ENCODE data around the gene C11orf87.

C11orf87 gene

DNA sequence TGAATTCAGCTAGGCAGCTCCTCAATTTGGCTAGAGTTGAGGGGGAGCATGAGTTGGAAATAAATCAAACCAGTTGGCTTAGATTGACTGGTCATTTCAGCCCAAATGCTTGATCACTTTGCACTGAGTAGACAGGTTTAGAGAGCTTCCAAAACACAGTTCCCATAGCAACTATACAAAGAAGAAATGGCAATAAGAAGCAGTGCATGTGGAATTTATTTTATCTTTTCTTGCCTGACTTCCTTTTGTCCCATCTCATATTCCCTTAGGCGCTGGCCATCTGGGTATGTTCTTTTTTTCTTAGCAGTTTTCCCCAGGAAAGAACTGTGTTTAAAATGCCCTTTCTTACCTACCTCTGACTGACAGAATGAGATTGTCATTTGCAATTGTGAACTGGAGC, 38.7 kb upstream of the C11orf87 start:
- Mint-ChIP-seq H3K27ac (no peak overlapping the region), H3K4me1 (no peaks in the 10 kb centered on the region), H3K27me3 (ENCODE audit: low read depth, poor library complexity) (no peaks in the 10 kb centered on the region), H3K9me3 (peaks cover 3% of the 10 kb centered on the region), H3K36me3 (ENCODE audit: low read depth) (no peaks in the 10 kb centered on the region), H3K4me3 (no peak overlapping the region)
- no peak for DNase-seq
- TF ChIP-seq, protein P1, sequence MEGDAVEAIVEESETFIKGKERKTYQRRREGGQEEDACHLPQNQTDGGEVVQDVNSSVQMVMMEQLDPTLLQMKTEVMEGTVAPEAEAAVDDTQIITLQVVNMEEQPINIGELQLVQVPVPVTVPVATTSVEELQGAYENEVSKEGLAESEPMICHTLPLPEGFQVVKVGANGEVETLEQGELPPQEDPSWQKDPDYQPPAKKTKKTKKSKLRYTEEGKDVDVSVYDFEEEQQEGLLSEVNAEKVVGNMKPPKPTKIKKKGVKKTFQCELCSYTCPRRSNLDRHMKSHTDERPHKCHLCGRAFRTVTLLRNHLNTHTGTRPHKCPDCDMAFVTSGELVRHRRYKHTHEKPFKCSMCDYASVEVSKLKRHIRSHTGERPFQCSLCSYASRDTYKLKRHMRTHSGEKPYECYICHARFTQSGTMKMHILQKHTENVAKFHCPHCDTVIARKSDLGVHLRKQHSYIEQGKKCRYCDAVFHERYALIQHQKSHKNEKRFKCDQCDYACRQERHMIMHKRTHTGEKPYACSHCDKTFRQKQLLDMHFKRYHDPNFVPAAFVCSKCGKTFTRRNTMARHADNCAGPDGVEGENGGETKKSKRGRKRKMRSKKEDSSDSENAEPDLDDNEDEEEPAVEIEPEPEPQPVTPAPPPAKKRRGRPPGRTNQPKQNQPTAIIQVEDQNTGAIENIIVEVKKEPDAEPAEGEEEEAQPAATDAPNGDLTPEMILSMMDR (IDR thresholded peaks at IDR 0.05): no peak

DNA sequence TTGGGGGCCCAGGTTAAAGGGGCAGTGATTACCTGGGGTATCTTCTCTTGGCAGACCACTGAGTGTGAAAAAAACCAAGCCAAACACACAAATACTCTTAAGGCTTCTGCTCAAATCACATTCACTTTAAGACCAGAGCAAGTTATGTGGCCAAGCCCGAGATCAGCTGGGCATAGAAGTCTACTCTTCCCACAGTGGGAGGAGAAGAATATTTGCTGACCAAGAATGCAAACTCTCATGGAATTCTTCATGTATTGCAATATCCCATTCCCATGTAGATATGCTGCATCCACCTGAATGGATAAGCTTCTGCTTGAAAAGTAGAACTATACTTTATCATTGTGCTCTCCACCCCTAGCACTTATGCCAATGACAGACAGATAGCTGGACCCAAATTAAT, 37.1 kb upstream of the C11orf87 start:
- no peak overlapping the region for H3K27ac Mint-ChIP-seq
- no peaks in the 10 kb centered on the region for H3K36me3 Mint-ChIP-seq (ENCODE audit: low read depth)
- H3K4me3 Mint-ChIP-seq: no peak overlapping the region
- H3K4me1 Mint-ChIP-seq: peaks cover 14% of the 10 kb centered on the region
- DNase-seq: no peak
- no peaks in the 10 kb centered on the region for H3K27me3 Mint-ChIP-seq (ENCODE audit: low read depth, poor library complexity)
- TF ChIP-seq, protein P1 (IDR thresholded peaks at IDR 0.05): no peak
- peaks cover 3% of the 10 kb centered on the region for H3K9me3 Mint-ChIP-seq

DNA sequence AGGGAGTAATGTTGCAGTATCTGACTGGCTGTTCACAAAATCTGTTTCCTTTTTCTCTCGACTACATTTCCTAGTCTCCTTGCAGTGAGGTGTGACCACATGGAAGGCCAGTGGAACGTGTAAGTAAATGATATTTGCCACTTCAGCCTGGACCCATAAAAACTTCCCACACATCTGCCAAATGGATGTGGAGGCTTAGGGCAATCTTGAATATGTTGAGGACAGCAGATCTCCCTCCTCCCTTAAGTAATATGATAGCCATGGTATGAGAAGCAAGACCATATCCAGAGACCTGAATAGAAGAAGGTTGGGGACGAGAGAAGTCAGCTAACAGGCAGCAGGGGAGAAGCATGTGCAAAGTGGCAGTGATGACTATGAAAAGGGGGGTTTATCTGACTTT, 33.0 kb upstream of the C11orf87 start:
- Mint-ChIP-seq H3K36me3 (ENCODE audit: low read depth) (peaks cover 4% of the 10 kb centered on the region), H3K9me3 (peaks cover 6% of the 10 kb centered on the region), H3K4me3 (no peak overlapping the region), H3K27me3 (ENCODE audit: low read depth, poor library complexity) (no peaks in the 10 kb centered on the region), H3K4me1 (peaks cover 18% of the 10 kb centered on the region), H3K27ac (peak overlapping the region; percentile 31)
- DNase-seq: no peak
- TF ChIP-seq, protein P1 (IDR thresholded peaks at IDR 0.05): no peak

DNA sequence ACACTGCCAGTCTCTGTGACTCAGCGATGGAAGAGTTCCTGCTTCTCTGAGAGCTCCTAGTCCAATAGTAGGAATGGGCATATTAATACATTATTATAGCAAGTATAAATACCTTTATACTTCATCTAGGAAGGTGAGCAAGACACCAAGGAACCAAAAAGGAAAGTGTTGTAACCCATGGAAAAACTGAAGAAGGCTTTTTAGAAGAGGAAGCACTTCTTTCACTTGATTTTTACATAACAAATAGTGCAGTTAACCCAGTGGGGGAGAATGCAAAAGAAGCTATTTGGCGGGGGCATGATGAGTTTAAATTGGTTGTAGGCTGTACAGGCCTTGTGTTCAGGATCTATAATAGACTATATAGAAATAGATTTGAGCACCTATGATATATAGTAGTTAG, 31.2 kb upstream of the C11orf87 start:
- TF ChIP-seq, protein P1 (IDR thresholded peaks at IDR 0.05): no peak
- Mint-ChIP-seq H3K36me3 (ENCODE audit: low read depth) (peaks cover 4% of the 10 kb centered on the region), H3K4me1 (peaks cover 18% of the 10 kb centered on the region), H3K4me3 (no peak overlapping the region), H3K9me3 (peaks cover 6% of the 10 kb centered on the region), H3K27me3 (ENCODE audit: low read depth, poor library complexity) (no peaks in the 10 kb centered on the region), H3K27ac (no peak overlapping the region)
- no peak for DNase-seq

DNA sequence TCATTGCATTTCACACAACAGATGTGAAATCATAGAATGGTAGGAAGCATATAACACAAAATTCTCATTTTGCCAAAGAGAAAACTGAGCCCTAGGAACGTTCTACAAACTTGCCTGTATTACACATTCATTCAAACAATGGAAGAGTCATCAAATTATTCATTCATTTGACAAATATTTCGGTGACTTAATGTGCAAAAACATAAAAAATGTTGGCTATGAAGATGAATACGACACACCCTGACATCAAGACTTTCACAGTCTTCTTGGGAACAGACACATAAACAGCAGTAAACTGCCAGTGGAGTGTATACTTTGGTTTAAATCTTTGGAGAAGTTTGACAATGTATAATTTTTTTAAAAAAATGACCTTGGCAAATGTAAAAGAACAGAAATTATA, 20.4 kb upstream of the C11orf87 start:
- Mint-ChIP-seq H3K4me1 (no peaks in the 10 kb centered on the region), H3K9me3 (no peaks in the 10 kb centered on the region), H3K4me3 (no peak overlapping the region), H3K36me3 (ENCODE audit: low read depth) (no peaks in the 10 kb centered on the region), H3K27ac (no peak overlapping the region), H3K27me3 (ENCODE audit: low read depth, poor library complexity) (no peaks in the 10 kb centered on the region)
- TF ChIP-seq, protein P1 (IDR thresholded peaks at IDR 0.05): no peak
- DNase-seq: no peak

DNA sequence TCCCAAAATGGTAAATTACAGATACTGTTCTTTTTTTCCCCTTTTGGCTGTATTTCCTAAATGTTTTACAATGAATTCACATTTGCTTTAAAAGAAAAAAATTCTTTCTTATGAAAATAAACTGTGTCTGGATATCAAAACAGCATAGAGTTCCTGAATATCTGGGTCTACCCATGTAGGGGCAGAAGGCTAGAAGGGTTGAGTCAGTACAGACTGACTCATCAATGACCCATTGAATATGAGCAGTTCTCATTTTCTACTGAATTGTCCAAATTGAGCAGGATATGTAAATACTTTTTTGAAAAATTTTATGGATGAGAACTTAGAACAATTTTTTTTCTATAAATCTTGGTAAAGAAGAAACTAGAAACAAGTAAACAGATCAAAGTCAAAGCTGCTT, 16.3 kb upstream of the C11orf87 start:
- DNase-seq: no peak
- no peaks in the 10 kb centered on the region for H3K27me3 Mint-ChIP-seq (ENCODE audit: low read depth, poor library complexity)
- H3K4me1 Mint-ChIP-seq: no peaks in the 10 kb centered on the region
- H3K27ac Mint-ChIP-seq: no peak overlapping the region
- H3K4me3 Mint-ChIP-seq: no peak overlapping the region
- no peaks in the 10 kb centered on the region for H3K9me3 Mint-ChIP-seq
- TF ChIP-seq, protein P1 (IDR thresholded peaks at IDR 0.05): no peak
- no peaks in the 10 kb centered on the region for H3K36me3 Mint-ChIP-seq (ENCODE audit: low read depth)

All from nephron progenitor cell (in vitro differentiated cells).